K562 (cell line): ENCODE data around the gene PTP4A2. TPM values are rescaled to one million over a fixed set of nuclear protein-coding genes. Genes with fewer than 3 reads are reported as not detected.

Experiments
- ARID3B ChIP-seq: fragments of 250-450 bp; sonication (Bioruptor Pico); IDR thresholded peaks from 2 replicates; pipeline ENCODE4 v1.4.0; 2020; ENCODE audit warnings: borderline replicate concordance
- CHAMP1 ChIP-seq: fragments of 450-650 bp; IDR thresholded peaks from 2 replicates; pipeline ENCODE4 v1.6.1; 2016; ENCODE audit warnings: mild to moderate bottlenecking
- CREB3 ChIP-seq: fragments of 450-650 bp; conservative IDR thresholded peaks from 2 replicates; pipeline ENCODE4 v1.6.1; 2016; ENCODE audit warnings: missing genetic modification characterization, low read depth, mild to moderate bottlenecking, missing compliant biosample characterization, moderate library complexity
- EHMT2 ChIP-seq: fragments of 450-650 bp; IDR thresholded peaks from 2 replicates; pipeline ENCODE4 v1.6.1; 2018; ENCODE audit warnings: antibody characterized with exemption
- MBD2 ChIP-seq: sonication (generic); IDR thresholded peaks from 2 replicates; pipeline ENCODE4 v1.6.1; 2016; ENCODE audit warnings: low read depth, borderline replicate concordance
- MCM7 ChIP-seq, 2 experiments: fragments of 450-650 bp; IDR thresholded peaks; 2 replicates each; pipeline ENCODE4 v1.6.1; 2016 to 2018
- REST ChIP-seq, 2 experiments: fragments of 450-650 bp; formaldehyde crosslinking in 1 of 2; IDR thresholded peaks; 2 replicates each; pipeline versions ENCODE4 v1.4.0 to v1.6.1; 2014 to 2020; ENCODE audit warnings: mild to moderate bottlenecking in 2 of 2, borderline replicate concordance in 1 of 2, low read depth in 1 of 2
- TAF1 ChIP-seq: IDR thresholded peaks from 2 replicates; pipeline ENCODE4 v1.6.1; 2011; ENCODE audit warnings: mild to moderate bottlenecking, low read length, moderate library complexity; ENCODE audit not compliant: insufficient read depth, control insufficient read depth, severe bottlenecking; ENCODE audit errors: extremely low read depth
- TBL1XR1 ChIP-seq, 2 experiments: IDR thresholded peaks; 2 replicates each; pipeline ENCODE4 v1.6.1; 2012; ENCODE audit warnings: improper control_type of control experiment in 2 of 2, low read length in 2 of 2, mild to moderate bottlenecking in 1 of 2
- ZBTB9 ChIP-seq: fragments of 450-650 bp; formaldehyde crosslinking; IDR thresholded peaks from 2 replicates; pipeline ENCODE4 v1.4.0; 2020; ENCODE audit warnings: mild to moderate bottlenecking, moderate library complexity
- ZKSCAN1 ChIP-seq: fragments of 150-350 bp; IDR thresholded peaks from 2 replicates; pipeline ENCODE4 v1.6.1; 2016; ENCODE audit warnings: low read depth, low read length
- polyA plus RNA-seq, 8 experiments: library from polyadenylated mRNA; depleted of rRNA in 4 of 8; stranded (reverse) in 5 of 8; unstranded in 3 of 8; fragments of >200 nt; fragmentation: Nextera tagmentation in 2 of 8; fragmentation: Illumina TruSeq in 1 of 8; extraction: Ambion mirVana in 2 of 8; extraction: Trizol in 1 of 8; gene quantifications; 2 replicates each; pipeline versions ENCODE4 v1.2.1 to v1.2.3, GENCODE V29; 2011 to 2014; ENCODE audit warnings: inconsistent platforms in 1 of 8, missing spikeins in 1 of 8
- total RNA-seq, 7 experiments: library from RNA; depleted of rRNA in 6 of 7; stranded (reverse); fragments of >200 nt in 6 of 7; fragmentation: Illumina TruSeq in 2 of 7; extraction: Trizol in 2 of 7; gene quantifications; 2 replicates each; pipeline versions ENCODE4 v1.2.1 to v1.2.3, GENCODE V29; 2011 to 2021; ENCODE audit warnings: low replicate concordance in 1 of 7

PTP4A2 gene
- total and polyA plus RNA-seq, 9 of the 15 experiments (the other 6 are each of a cell fraction or from before 2014, with no cell fraction given), result 197 to 870 (median 480) TPM

- peak; percentile 75; the same call in 1 of the 2 replicates for TF ChIP-seq REST (IDR thresholded peaks at IDR 0.05; ENCODE audit: borderline replicate concordance)
- no peak for TF ChIP-seq REST (CRISPR knock-in tag; IDR thresholded peaks at IDR 0.05; ENCODE audit: low read depth)
- no peak for TF ChIP-seq ZBTB9 (CRISPR knock-in tag)
- TF ChIP-seq CREB3, result no peak; the same call in 1 of the 2 replicates
- TF ChIP-seq TAF1, result peak; percentile 66
- no peak for TF ChIP-seq MCM7 (IDR thresholded peaks at IDR 0.05)
- TF ChIP-seq TBL1XR1 (IDR thresholded peaks at IDR 0.05; ENCODE audit: low read length in 2 of 2), result peak in 1 of 2 experiments; percentile 92; a peak in 3 of 4 replicates
- TF ChIP-seq CHAMP1, result no peak
- peak; percentile 71; the same call in 1 of the 2 replicates for TF ChIP-seq ZKSCAN1
- no peak for TF ChIP-seq EHMT2
- no peak for TF ChIP-seq ARID3B (CRISPR knock-in tag)
- peak; percentile 59; the same call in 1 of the 2 replicates for TF ChIP-seq MBD2
Observed at GRCh38 chr1:31955917-31956736, 18.0 kb upstream of the PTP4A2 start (continued).
